DOHH2 (cell line): ENCODE results near the gene LRRN2.

ENCODE experiments used
- CTCF ChIP-seq: fragments of 200-600 bp; sonication (generic); IDR thresholded peaks from one replicate; pipeline ENCODE4 v1.5.1; 2014; ENCODE audit warnings: antibody characterized with exemption, mild to moderate bottlenecking, low read depth, low read length; ENCODE audit not compliant: poor library complexity, severe bottlenecking
- EZH2phosphoT487 ChIP-seq: fragments of 200-600 bp; sonication (generic); IDR thresholded peaks from 2 replicates; pipeline ENCODE4 v1.6.1; 2017; ENCODE audit warnings: borderline replicate concordance, mild to moderate bottlenecking, antibody characterized with exemption, low read length, moderate library complexity, mixed read lengths

- TF ChIP-seq CTCF (no peak), EZH2phosphoT487 (no peak)
These were observed 37.0 kb downstream of the LRRN2 start for GRCh38 chr1:204648576-204648975.
